Transverse colon (tissue), 3 donors: ENCODE measurements around the gene GMPPB.

ENCODE experiments used
- POLR2A ChIP-seq: fragments of 450-650 bp; IDR thresholded peaks from one replicate; pipeline ENCODE4 v1.6.1; 2016; ENCODE audit warnings: antibody characterized with exemption, mild to moderate bottlenecking, moderate library complexity
- TF ChIP-seq, protein P1 (sequence below), 5 experiments: fragments of 200-600 bp in 3 of 5; fragments of 450-650 bp in 2 of 5; sonication (generic) in 3 of 5; IDR thresholded peaks; 1 replicate in 2 of 5; 2 replicates in 3 of 5; pipeline ENCODE4 v1.5.1; 2016 to 2017; ENCODE audit warnings: antibody characterized with exemption in 5 of 5, inconsistent platforms in 3 of 5, mild to moderate bottlenecking in 2 of 5, moderate library complexity in 1 of 5

DNA sequence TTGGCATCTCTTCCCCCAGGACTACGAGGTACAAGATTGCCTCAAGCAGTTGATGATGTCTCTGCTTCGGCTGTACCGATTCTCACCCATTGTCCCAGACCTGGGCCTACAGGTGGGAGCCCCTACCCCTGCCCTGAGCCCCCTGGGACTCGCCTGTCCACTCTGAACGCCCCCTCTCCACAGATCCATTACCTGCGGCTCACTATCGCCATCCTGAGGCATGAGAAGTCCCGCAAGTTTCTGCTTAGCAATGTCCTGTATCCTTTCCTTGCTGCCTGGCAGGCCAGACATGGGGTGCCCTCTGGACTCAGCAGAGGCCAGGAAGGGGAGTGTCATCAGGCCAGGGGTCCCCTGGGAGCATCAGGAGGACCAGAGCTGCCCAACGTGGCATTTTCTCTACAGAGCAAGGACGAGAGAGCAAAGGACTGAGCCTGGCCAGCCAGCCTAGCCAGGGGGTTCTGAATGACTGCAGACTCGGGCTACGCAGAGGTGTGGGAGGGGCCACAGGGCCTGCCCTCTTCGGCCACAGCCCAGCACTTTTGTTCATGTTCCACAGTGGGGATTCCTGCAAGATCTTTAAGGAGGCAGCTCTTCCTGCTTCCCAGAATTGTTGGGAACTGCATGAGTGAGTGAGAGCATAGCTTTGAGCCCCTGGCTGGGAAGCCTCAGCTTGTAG is 23.2 kb downstream of the GMPPB start:
- TF ChIP-seq, protein P1, sequence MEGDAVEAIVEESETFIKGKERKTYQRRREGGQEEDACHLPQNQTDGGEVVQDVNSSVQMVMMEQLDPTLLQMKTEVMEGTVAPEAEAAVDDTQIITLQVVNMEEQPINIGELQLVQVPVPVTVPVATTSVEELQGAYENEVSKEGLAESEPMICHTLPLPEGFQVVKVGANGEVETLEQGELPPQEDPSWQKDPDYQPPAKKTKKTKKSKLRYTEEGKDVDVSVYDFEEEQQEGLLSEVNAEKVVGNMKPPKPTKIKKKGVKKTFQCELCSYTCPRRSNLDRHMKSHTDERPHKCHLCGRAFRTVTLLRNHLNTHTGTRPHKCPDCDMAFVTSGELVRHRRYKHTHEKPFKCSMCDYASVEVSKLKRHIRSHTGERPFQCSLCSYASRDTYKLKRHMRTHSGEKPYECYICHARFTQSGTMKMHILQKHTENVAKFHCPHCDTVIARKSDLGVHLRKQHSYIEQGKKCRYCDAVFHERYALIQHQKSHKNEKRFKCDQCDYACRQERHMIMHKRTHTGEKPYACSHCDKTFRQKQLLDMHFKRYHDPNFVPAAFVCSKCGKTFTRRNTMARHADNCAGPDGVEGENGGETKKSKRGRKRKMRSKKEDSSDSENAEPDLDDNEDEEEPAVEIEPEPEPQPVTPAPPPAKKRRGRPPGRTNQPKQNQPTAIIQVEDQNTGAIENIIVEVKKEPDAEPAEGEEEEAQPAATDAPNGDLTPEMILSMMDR (IDR thresholded peaks at IDR 0.05) = no peak
- TF ChIP-seq POLR2A = no peak
